A549 (cell line): ENCODE measurements around the gene LRFN5. TPM values are rescaled to one million over a fixed set of nuclear protein-coding genes. Genes with fewer than 3 reads are reported as not detected.
"Not testable (repeated sequence)": the region's sequence is repeated elsewhere in the genome, so short reads cannot be mapped to it uniquely, and the experiment has no call there.

ENCODE experiments used
- ATAC-seq, 2 experiments: fragments of 200-7000 bp in 1 of 2; fragments of >200 bp in 1 of 2; cut with Nextera tagmentation in 1 of 2; cut with Tn5 transposase in 1 of 2; 3 replicates each; pipeline versions ENCODE4 v1.8.0 to v1.9.1; 2018 to 2020; ENCODE audit warnings: mild to moderate bottlenecking in 1 of 2, moderate library complexity in 1 of 2
- CTCF ChIA-PET: fragments of 300-600 bp; sonication (Branson Sonifier 250); formaldehyde crosslinking; extraction: SDS; loops from one replicate; lab custom pipeline; 2021; ENCODE audit warnings: antibody characterized with exemption, inconsistent platforms; lab: Yijun Ruan, JAX
- POLR2A ChIA-PET: fragments of 350-600 bp; formaldehyde crosslinking; extraction: SDS; loops from one replicate; lab custom pipeline; 2021; ENCODE audit warnings: antibody characterized with exemption, inconsistent platforms; lab: Yijun Ruan, JAX
- DNase-seq, 2 experiments: peaks; one replicate each; pipeline versions ENCODE4 v3.0.0 to v3.0.0-alpha.2; 2011 to 2016; ENCODE audit warnings: low read depth in 1 of 2, low spot score in 1 of 2
- FAIRE-seq: peaks from 2 replicates; lab custom pipeline; 2011; peaks lifted over from hg19 to GRCh38; lab: Jason Lieb, UNC
- H3K27ac ChIP-seq, 2 experiments: fragments of >200 bp; sonication (Bioruptor Twin); formaldehyde crosslinking; 3 replicates each; pipeline ENCODE4 v1.5.1; 2016 to 2017
- H3K4me1 ChIP-seq: fragments of >200 bp; sonication (Bioruptor Twin); formaldehyde crosslinking; 3 replicates; pipeline ENCODE4 v1.6.1; 2016
- H3K4me2 ChIP-seq: fragments of >200 bp; sonication (Bioruptor Twin); formaldehyde crosslinking; 3 replicates; pipeline ENCODE4 v1.6.1; 2016
- H3K4me3 ChIP-seq: fragments of >200 bp; sonication (Bioruptor Twin); formaldehyde crosslinking; 3 replicates; pipeline ENCODE4 v1.5.1; 2016
- H3K9me3 ChIP-seq: fragments of >200 bp; sonication (Bioruptor Twin); formaldehyde crosslinking; 3 replicates; pipeline ENCODE4 v1.6.1; 2016
- BHLHE40 ChIP-seq: IDR thresholded peaks from 2 replicates; pipeline ENCODE4 v1.6.1; 2012; ENCODE audit warnings: low read depth, low read length, inconsistent platforms
- CHD4 ChIP-seq: fragments of 200-600 bp; sonication (generic); IDR thresholded peaks from 2 replicates; pipeline ENCODE4 v1.6.1; 2016; ENCODE audit warnings: antibody characterized with exemption, mild to moderate bottlenecking, borderline replicate concordance
- CTCF ChIP-seq: fragments of >200 bp; sonication (Bioruptor Twin); formaldehyde crosslinking; IDR thresholded peaks from 3 replicates; pipeline ENCODE4 v1.5.1; 2016
- EHF ChIP-seq: fragments of 250-450 bp; sonication (Bioruptor Pico); IDR thresholded peaks from 2 replicates; pipeline ENCODE4 v1.5.0; 2020; ENCODE audit warnings: mild to moderate bottlenecking
- GATA3 ChIP-seq: IDR thresholded peaks from 2 replicates; pipeline ENCODE4 v1.6.1; 2012; ENCODE audit warnings: borderline replicate concordance
- HMGXB4 ChIP-seq: fragments of 250-450 bp; sonication (Bioruptor Pico); IDR thresholded peaks from 2 replicates; pipeline ENCODE4 v1.5.0; 2021; ENCODE audit warnings: mild to moderate bottlenecking, moderate library complexity, borderline replicate concordance
- HOXA7 ChIP-seq: fragments of 250-450 bp; sonication (Bioruptor Pico); IDR thresholded peaks from 2 replicates; pipeline ENCODE4 v1.5.0; 2020; ENCODE audit warnings: mild to moderate bottlenecking, moderate library complexity
- HOXB5 ChIP-seq: fragments of 250-450 bp; sonication (Bioruptor Pico); IDR thresholded peaks from 2 replicates; pipeline ENCODE4 v1.5.0; 2020; ENCODE audit warnings: mild to moderate bottlenecking, moderate library complexity
- MAFK ChIP-seq: fragments of 450-650 bp; IDR thresholded peaks from 2 replicates; pipeline ENCODE4 v1.6.1; 2014; ENCODE audit not compliant: partially characterized antibody
- MAZ ChIP-seq: fragments of 150-350 bp; IDR thresholded peaks from 2 replicates; pipeline ENCODE4 v1.6.1; 2014; ENCODE audit warnings: antibody characterized with exemption, low read depth, low read length, borderline replicate concordance
- NFE2L2 ChIP-seq: fragments of 150-350 bp; conservative IDR thresholded peaks from 2 replicates; pipeline ENCODE4 v1.6.1; 2014; ENCODE audit warnings: low read length
- NPAS2 ChIP-seq: fragments of 250-450 bp; sonication (Bioruptor Pico); IDR thresholded peaks from 2 replicates; pipeline ENCODE4 v1.8.0; 2022; ENCODE audit warnings: mild to moderate bottlenecking, moderate library complexity, borderline replicate concordance
- NR3C1 ChIP-seq: fragments of >200 bp; sonication (Bioruptor Twin); formaldehyde crosslinking; IDR thresholded peaks from 3 replicates; pipeline ENCODE4 v1.6.1; 2017
- POLR2AphosphoS2 ChIP-seq: conservative IDR thresholded peaks from 2 replicates; pipeline ENCODE4 v1.6.1; 2012; ENCODE audit warnings: low read length, improper control_type of control experiment, inconsistent platforms
- RFX5 ChIP-seq: fragments of 450-650 bp; IDR thresholded peaks from 2 replicates; pipeline ENCODE4 v1.7.1; 2014; ENCODE audit warnings: antibody characterized with exemption, mild to moderate bottlenecking, moderate library complexity
- SMC3 ChIP-seq: fragments of >200 bp; sonication (Bioruptor Twin); formaldehyde crosslinking; IDR thresholded peaks from 3 replicates; pipeline ENCODE4 v1.6.1; 2018; ENCODE audit warnings: inconsistent platforms
- USF2 ChIP-seq: fragments of 450-650 bp; IDR thresholded peaks from 2 replicates; pipeline ENCODE4 v1.6.1; 2014; ENCODE audit warnings: antibody characterized with exemption
- ZC3H11A ChIP-seq: fragments of 450-650 bp; IDR thresholded peaks from 2 replicates; pipeline ENCODE4 v1.6.1; 2014; ENCODE audit warnings: antibody characterized with exemption, mild to moderate bottlenecking
- WGBS: methylation state at CpG from one replicate; pipeline ENCODE4 v1.1.6; 2017; ENCODE audit errors: missing lambda C conversion rate; 5-methylcytosine and 5-hydroxymethylcytosine counted together
- polyA plus RNA-seq, 4 experiments: library from polyadenylated mRNA; depleted of rRNA in 3 of 4; stranded (reverse); fragments of >200 nt; fragmentation: RNase III in 1 of 4; extraction: RNeasy Plus Mini Kit Qiagen cat#74134 plus additional on column Dnase treatment in 1 of 4; gene quantifications; 2 replicates in 3 of 4; 3 replicates in 1 of 4; pipeline ENCODE4 v1.2.3, GENCODE V29; 2011 to 2017

Gene LRFN5
- polyA plus RNA-seq, 2 of the 4 experiments (the other 2 are of a cell fraction): not detected

GRCh38 chr14:41901089-41901488 is 294.4 kb downstream of the LRFN5 start (continued):
- no peak for TF ChIP-seq MAZ
- TF ChIP-seq ZC3H11A: no peak
- no peak for TF ChIP-seq HMGXB4 (CRISPR knock-in tag)
- TF ChIP-seq NFE2L2: no peak

GRCh38 chr14:41905394-41905964 is 298.8 kb downstream of the LRFN5 start:
- ATAC-seq (no peak), DNase-seq (no peak), FAIRE-seq (no peak)
- 72% methylated on average over 9 of the region's 9 CpGs for WGBS
- no peak for TF ChIP-seq HOXB5 (CRISPR knock-in tag)
- TF ChIP-seq RFX5: no peak
- H3K4me2 ChIP-seq: no peak overlapping the region
- CTCF ChIA-PET: no interaction called here
- H3K9me3 ChIP-seq: no peaks in the 10 kb centered on the region
- no peak overlapping the region for H3K4me3 ChIP-seq
- no peaks in the 10 kb centered on the region for H3K4me1 ChIP-seq
- H3K27ac ChIP-seq: no peak overlapping the region
- POLR2A ChIA-PET: no interaction called here

- H3K4me3 ChIP-seq, CTCF ChIA-PET, POLR2A ChIA-PET, H3K27ac ChIP-seq, DNase-seq, H3K4me2 ChIP-seq, ATAC-seq, FAIRE-seq, H3K9me3 ChIP-seq, H3K4me1 ChIP-seq: not testable (repeated sequence)
- 62% methylated on average over 12 of the region's 12 CpGs for WGBS
Measured at GRCh38 chr14:41911155-41911554, 304.5 kb downstream of the LRFN5 start.

GRCh38 chr14:41913398-41913797 is 306.7 kb downstream of the LRFN5 start:
- no peak overlapping the region for H3K27ac ChIP-seq
- 34% methylated on average over 2 of the region's 2 CpGs for WGBS
- no peak overlapping the region for H3K4me3 ChIP-seq
- TF ChIP-seq NFE2L2: no peak
- no peak for TF ChIP-seq GATA3
- TF ChIP-seq HOXA7 (CRISPR knock-in tag): no peak
- no peak for TF ChIP-seq NPAS2 (CRISPR knock-in tag)
- no peak for TF ChIP-seq CTCF
- TF ChIP-seq NR3C1: no peak
- TF ChIP-seq MAFK: peak; percentile 10
- no peak for TF ChIP-seq SMC3
- no peak for TF ChIP-seq EHF (CRISPR knock-in tag)
- ATAC-seq (no peak), FAIRE-seq (no peak), DNase-seq (no peak)
- ChIA-PET CTCF (no interaction called here), POLR2A (no interaction called here)
- H3K9me3 ChIP-seq: no peaks in the 10 kb centered on the region
- H3K4me1 ChIP-seq: no peaks in the 10 kb centered on the region
- H3K4me2 ChIP-seq: no peak overlapping the region

GRCh38 chr14:41915732-41916131 is 309.1 kb downstream of the LRFN5 start:
- CTCF ChIA-PET: no interaction called here
- Histone ChIP-seq H3K27ac (no peak overlapping the region), H3K4me3 (no peak overlapping the region), H3K4me1 (no peaks in the 10 kb centered on the region), H3K9me3 (no peaks in the 10 kb centered on the region), H3K4me2 (no peak overlapping the region)
- ATAC-seq (no peak), DNase-seq (no peak), FAIRE-seq (no peak)
- TF ChIP-seq BHLHE40 (no peak), HOXB5 (CRISPR knock-in tag) (no peak), EHF (CRISPR knock-in tag) (no peak), USF2 (no peak), POLR2AphosphoS2 (no peak), CHD4 (no peak)
- POLR2A ChIA-PET: no interaction called here
